CD4-positive, alpha-beta T cell treated with Interleukin-10 for 1 hour (primary cell): ENCODE measurements around the gene ELAVL1.

Experiments used
- DNase-seq: peaks from one replicate; pipeline ENCODE4 v3.0.0-alpha.2; 2020

The ELAVL1 gene

DNA sequence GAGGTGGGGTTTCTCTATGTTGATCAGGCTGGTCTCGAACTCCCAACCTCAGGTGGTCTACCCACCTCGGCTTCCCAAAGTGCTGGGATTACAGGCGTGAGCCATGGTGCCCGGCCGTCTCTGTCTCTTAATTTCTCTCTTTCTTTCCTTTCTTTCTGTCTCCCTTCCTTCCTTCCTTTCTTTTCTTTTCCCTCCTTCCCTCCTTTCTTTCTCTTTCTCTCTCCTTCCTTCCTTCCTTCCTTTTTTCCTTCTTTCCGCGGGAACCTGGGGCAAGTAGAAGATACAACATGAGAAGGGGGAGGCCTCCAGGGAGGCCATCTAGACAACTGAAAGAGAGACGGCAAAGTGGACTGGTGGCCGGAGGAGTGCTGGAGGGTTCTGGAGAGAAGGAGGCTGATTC is 15.2 kb upstream of the ELAVL1 start:
- DNase-seq = no peak

DNA sequence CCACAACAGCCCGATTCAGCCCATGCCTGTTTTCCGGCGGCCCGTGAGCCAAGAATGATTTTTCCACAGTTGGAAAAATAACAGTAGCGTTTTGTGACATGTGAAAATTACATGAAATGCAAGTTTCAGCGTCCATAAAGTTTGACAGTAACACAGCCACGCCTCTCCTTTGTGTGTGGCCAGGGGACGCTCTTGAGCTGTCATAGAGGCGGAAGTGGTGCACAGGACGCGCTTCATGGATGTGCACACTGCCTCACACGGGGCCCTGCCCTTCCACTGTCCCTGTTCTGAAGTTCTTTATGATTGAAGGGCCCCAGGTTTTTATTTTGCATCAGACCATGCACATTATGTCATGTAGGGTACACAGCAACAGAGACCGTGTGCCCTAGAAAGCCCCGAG is 12.4 kb upstream of the ELAVL1 start:
- peak; percentile 51 for DNase-seq

DNA sequence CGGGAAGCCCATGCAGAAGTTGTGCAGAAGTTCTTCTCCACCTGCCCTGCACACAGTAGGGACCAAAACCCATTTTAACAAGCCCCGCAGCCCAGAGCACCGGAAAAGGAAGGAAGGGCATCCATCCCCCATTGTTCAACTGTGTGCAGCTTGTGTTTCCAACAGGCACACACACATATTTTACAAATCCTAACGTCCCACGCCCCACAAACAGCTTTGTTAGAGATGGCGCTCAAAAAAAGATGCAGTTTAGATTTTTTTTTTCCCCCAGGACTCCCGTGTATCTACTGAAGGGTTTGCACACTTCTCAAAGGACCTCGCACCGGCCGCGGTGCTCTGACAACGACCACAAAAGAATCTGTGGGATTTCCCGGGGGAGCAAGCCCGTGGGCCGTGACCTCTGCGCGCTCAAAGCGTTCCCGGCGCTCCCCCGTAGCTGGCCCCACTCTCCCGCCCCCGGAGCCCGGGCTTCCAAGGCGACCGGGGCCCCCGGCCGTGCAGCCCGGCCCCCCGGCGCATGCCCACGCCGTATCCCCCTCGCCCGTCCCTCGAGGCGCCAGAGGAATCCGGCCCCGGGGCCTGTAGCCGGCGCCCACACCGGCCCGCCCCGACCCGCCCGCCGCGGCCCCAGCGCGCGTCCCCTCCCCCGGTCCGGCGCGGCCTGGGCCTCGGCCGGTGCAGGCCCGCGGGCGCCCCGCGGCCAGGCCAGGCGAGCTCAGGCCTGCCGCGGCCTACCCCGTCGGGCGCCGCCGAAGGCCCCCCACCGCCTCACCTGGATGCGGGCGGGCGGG is 523 bp downstream of the ELAVL1 start:
- DNase-seq = peak; percentile 29

DNA sequence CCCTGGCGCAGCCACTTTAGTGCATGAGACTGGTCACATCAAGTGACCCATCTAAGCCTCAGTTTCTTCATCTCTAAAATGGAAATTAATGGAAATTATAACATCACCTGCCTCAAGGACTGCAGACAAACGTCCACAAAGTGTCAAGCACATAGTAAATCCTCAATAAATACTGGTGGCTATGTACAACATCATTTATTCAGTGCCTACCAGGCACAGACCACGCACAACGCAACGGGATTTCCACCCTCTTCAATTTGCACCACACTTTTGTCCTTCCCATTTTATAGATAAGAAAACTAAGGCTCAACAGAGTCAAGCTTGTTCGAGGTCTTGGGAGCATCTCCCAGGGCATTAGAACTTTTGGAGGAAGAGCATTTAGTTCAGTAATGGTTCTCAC is 1.4 kb downstream of the ELAVL1 start:
- DNase-seq = no peak

DNA sequence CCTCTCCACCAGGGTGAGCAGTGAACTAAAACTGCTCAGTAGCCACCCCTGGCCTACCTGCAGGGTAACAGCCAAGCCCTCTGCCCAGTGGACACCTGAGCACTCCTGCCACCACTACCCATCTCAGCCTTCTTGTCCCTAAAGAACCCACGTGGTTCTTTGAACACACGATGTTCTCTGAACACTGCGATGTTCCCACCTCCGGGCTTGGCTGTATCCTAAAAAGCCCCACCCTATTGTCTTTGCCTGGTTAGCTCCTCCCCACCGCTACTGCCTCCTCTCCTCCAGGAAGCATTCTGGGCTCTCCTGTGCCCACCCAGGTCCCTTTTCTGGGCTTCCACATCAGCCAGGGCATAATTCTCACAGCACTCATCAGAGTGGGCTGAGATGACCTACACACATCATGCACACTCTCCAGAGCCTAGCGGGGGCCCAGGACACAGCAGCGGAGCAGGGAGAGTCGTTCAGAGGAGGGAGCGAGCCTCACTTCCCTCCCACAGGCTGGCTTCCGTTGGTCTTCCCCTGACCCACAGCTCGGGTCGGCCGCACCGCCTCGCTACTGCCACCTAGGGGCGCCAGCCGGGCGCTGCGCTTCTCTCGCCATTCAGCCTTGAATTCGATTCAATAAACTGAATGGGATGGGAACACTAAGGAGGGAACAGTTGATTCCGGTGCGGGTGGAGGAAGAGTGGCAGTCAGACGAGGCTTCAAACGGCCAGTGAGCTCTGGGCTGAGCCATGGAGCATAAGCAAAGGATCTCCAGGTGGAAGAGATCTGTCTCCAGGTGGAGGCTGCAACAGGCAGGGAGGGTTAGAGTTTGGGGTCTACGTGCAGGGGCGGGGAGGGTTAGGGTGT is 3.2 kb downstream of the ELAVL1 start:
- peak; percentile 76 for DNase-seq

DNA sequence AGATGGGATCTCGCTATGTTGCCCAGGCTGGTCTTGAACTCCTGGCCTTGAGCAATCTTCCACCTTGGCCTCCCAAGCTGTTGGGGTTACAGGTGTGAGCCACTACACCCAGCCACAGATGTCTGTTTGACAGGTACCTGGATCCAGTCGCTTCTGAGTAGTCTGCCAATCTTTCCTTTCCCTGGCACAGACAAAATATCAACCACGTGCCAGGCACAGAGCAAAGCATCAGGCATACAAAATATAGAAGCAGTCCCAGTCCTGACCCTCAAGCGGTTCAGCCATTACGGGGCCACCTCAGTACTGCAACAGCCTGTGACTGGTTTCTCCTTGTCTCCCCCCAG is 3.8 kb downstream of the ELAVL1 start:
- DNase-seq = no peak

DNA sequence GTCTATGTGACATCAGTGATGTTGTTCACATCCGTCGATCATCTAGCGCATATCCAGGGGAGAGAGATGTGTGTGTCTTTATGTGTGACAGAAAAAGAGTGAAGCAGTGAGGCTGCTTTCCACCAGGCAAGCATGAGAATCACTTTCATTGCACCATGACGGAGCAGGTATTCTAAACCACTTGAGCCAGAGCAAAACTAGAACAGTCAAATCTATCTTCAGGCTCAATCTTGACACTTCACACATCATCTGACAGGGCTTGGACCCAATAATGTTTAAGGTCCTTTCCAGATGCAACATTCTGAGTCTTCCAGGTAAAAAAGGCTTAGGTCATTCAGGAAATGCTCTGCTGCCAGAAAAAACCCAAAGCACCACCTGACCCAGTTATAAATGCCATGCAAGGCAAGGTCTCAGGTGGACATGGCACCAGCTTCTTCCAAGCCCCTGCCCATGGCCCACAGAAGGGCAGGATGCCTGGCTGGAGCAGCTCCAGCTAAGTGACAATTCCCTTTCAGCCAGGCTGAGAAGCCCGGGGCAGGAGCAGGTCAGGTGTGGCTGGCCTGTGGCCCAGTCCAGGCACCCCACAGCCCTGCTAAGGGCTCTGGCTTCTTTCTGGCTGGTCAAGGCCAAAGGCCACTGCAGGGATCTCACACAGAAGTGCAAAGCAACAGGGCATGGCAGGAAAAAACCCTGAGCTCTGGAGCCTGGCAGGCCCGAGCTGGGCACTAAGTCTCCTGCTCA is 5.0 kb downstream of the ELAVL1 start:
- DNase-seq = no peak

DNA sequence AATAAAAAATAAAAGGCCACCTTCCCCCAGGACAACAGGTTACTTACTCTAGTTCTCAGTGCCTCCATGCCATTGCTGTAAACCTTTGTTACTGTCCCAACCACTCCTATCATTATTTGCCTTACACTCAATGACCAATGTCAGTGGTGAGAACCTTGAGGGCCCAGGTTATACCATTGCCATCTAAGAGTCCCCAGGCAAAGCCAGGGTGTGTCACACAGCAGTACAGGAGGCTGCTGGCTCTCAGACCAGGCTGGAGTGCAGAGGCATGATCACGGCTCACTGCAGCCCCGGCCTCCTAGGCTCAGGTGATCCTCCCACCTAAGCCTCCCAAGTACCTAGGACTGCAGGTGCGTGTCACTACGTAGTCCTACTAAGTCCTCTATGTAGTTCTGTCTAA is 6.1 kb downstream of the ELAVL1 start:
- no peak for DNase-seq

DNA sequence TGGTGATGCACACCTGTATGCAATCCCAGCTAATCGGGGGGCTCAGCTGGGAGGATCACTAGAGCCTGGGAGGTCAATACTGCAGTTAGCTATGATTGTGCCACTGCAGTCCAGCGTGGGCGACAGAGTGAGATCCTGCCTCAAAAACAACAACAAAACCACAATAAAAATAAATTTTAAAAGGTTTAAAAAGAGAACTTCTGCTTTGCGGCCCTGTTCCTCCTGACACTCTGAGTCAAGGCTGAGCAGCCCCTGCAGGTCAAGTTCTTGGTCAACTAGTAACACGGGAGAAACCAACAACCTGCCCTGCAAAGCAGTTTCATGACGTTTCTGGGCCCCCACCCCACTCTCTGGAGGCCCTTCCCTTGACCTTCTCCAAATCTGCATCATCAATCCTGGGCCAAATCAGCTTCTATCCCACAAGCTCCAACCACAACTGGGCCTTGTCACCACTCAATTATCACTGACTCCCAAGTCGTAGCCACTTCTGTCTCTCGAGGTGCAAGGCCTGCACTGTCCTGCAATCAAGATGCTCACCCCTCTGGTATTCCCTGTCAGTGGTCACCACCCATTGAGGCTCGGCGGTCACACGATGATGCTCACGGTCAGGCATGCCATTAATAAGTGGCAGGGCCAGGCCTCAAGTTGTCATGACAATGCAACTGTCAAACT is 7.5 kb downstream of the ELAVL1 start:
- DNase-seq = no peak

DNA sequence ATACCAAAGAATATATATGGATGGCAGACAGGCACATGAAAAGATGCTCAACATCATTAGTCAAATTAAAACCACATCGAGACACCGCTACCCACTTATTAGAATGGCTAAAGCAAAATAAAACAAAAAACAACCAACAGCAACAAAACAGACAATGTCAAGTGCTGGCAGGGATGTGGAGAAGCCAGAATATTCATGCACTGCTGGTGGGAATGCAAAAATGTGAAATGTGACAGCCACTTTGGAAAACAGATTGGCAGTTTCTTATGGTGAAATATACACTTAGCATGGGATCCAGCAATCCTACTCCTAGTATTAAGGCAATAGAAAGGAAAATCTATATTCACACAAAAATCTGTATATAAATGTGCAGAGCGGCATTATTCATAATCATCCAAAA is 8.6 kb downstream of the ELAVL1 start:
- no peak for DNase-seq

DNA sequence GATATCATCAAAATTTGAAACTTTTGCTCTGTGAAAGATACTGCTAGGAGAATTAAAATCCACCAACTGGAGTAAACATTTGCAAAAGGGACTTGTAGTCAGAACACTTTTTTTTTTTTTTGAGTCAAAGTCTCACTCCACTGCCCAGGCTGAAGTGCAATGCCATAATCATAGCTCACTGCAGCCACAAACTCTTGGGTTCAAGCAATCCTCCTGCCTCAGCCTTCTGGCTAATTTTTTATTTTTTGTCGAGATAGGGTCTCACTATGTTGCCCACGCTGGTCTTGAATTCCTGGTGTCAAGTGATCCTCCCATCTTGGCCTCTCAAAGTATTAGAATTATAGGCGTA is 9.7 kb downstream of the ELAVL1 start:
- DNase-seq = no peak

DNA sequence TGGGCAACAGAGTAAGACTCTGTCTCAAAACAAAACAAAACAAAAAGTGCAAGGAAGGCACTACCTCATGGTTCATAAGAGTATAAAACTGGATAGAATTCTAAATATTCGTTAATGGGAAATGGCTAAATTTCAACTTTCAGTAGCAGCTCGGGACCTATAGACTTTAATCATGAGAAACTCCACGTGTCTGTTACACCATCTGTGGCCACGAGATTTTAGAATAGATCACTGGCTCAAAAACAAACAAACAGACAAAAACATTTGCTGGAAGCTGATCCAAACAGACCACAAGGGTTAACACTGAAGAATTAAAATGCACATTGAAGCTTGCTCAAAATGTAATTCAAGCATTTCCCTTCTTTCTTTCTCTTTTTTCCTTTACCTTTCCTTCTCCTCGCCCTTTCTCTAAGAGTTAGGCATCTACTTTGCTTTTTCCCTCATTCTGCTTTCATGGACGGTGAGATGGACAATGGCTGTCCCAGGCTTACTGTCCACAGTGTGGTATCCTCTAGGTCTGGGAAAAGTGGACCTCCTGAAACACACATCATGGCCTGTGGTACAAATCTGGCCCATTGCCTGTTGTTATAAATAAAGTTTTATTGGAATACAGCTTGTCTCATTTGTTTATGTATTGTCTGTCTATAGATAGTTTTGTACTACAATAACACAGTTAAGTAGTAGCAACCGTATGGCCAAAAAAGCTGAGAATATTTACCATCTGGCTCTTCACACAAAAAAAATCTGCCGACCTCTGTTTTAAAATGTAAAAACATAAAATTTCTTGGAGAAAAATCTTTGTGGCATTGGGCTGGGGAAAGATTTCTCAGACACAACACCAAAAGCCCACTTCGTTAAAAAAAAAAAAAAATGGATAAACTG is 10.3 kb downstream of the ELAVL1 start:
- DNase-seq = no peak

DNA sequence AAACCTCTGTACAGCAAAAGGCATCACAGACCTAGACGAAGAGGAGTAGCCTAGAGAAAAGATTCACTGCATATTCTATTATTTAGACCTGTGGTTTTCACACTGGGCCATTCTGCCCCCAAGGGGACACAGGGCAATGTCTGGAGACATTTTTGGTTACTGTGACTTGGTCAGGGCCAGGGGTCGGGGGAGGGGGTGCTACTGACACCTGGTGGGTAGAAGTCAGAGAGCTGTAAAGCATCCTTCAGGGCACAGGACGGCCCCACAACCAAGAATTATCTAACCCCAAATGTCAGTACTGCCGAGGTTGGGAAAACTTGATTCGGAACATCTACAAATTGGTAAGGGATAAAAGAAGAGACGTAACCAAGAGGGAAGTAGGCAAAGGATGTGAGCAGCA is 11.3 kb downstream of the ELAVL1 start:
- no peak for DNase-seq

DNA sequence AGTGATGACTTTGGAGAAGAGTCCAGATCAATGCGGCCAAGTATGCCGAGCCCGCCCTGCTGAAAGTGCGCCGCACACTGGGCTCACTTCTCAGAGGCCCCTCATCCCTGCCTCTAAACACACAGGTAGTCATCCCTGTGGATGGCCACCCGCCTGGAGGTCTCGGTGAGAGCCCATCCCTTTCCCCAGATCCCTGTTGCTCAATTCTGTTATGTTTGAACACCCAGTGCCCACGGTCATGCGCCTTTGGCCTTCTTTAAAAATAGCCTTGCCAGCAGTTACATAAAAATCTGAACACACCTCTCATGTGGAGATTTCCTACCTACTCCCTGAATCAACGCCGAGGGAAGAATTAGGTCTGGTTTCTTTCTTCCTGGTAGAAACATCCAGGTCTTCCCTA is 11.9 kb downstream of the ELAVL1 start:
- DNase-seq = no peak

DNA sequence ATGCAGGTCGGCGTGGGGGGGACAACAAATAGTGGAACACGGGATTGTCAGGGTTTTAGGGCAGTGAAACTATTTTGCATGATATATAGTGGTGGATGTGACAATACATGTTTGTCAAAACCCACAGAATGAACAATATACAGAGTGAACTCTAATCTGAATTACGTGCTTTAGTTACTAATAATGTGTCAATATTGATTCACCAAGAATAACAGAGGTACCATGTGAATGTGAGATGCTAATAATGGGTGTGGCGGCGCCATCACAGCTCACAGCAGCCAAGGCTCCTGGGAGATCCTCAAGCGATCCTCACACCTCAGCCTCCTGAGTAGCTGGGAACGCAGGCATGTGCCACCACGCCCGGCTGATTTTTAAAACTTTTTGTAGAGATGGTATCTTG is 12.9 kb downstream of the ELAVL1 start:
- DNase-seq = no peak

DNA sequence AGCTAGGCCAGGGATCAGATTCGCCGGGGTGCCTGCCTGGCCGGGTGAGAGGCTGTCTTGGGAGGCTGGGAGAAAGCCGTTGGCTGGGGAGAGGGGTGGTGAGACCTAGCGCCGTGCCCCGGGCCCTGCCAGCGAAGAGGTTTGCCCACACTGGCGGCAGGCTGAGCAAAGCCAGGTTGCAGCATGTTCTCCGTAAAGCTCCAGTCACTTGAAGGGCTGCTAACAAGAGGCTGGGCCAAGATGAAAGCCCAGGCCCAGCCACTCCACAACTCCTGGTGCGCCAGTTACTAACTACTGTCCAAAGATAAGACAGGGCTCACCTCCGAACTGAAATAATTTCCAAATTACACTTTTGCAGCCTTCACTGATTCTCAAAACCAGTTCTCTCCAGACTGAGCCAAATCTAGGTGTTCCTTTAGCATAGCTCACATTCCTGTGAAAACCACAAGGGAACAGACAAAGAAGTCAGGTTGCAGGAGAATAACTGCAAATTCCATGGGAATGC is 16.3 kb downstream of the ELAVL1 start:
- DNase-seq = no peak

DNA sequence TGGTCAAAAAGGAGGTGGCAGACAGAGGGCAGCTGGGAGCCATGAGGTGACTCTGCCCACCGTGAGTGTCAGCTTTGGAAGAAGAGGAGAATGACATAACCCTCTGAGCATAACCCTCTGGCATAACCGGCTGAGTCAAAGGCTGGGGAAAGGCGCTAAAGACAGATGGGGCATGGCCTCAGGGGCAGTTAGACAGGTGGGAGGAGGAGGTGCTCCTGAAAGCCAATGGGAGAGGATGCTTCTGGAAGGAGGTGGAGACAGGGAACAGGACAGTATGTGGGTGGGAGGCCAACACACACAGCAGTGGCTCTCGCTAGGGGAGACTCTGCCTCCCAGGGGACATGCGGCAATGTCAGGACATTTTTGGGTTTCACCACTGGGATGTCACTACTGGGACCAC is 17.1 kb downstream of the ELAVL1 start:
- no peak for DNase-seq

DNA sequence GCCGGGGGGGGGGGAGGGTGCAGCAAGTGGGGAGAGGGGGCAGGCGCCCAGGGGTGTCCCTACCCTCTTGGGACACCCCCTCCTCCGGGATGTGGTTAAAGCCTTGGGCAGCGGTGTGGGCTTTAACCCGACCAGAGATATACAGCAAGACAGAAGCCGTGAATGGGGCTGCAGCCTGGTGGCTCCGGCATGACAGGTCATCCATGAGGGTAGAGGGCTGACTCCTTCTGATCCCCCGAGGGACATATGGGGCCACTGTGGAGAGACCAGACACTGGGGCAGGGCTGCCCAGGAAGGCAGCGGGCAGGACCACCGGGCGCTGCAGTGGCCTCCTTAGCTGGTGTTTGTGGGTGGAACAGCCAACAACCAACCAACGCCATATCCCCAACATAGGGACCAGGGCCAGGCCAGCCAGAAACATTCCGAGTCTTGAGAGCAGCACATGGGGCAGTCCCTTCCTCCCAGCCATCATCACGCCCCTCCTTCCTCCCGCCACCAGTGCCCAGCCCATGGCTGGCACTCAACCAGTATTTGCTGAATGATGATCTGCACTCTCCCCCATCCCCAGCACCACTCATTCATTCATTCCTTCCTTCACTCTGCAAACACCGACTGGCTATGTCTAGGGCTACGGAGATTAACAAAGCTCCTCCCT is 18.2 kb downstream of the ELAVL1 start:
- no peak for DNase-seq

DNA sequence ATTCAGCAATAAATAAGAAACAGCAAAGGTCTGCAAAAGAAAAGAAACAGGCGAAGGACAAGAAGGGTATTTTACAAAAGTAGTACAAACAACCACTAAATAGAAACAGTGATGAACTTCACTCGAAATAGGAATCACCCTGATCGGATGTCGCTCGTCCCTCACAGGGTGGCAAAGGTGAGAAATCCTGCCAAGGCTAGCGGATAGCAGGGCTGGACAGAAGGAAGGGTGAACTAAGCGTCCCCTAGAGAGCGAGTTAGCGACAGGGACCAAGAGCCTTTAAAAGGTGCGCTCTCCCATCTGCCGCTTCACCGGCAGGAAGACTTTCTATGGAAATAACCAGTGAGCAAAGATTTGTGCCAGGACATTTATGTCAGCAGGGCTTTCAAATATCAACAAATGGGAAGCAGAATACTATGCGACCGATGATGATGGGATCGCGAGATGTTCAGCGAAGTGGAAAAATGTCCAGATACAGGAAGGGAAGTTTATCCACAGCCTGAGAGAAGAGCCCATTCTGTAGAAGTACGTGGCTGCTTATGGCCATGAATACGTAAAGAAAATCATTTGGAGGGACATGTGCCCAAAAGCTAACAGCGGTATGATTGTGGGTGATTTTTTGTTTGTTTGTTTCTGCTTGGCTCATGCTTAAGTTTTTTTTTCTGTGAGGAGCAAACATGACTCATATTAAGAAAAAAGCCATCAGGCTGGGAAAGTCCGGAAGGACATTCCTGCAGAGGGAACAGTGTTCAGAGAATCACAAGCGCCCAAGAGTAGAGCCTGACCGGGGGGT is 18.9 kb downstream of the ELAVL1 start:
- no peak for DNase-seq

DNA sequence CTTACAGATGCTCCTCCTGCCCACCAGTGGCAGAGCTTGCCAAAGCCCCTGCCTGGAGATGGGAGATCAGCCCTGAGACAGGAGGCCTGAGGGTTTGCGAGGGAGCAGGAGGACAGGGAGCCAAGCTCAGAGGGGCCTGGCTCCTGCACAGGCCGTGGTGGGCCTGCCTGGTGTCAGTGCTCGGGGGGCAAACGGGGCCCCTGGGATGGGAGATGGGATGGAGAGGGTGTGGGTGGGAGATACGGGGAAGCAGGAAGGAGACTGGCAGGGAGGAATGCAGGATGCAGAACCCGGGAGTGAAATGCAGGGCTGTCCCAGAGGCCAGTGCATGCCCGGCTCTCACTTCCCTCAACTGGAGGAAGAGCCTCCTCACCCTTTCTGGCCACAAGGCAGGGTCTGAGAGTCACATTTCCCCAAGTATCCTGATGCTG is 19.9 kb downstream of the ELAVL1 start:
- no peak for DNase-seq
